ENCODE results near the gene RERE. TPM values are rescaled to one million over a fixed set of nuclear protein-coding genes. Genes with fewer than 3 reads are reported as not detected.

Gene RERE
- total RNA-seq, 1 donor from 2014 or later, result 124 TPM

DNA sequence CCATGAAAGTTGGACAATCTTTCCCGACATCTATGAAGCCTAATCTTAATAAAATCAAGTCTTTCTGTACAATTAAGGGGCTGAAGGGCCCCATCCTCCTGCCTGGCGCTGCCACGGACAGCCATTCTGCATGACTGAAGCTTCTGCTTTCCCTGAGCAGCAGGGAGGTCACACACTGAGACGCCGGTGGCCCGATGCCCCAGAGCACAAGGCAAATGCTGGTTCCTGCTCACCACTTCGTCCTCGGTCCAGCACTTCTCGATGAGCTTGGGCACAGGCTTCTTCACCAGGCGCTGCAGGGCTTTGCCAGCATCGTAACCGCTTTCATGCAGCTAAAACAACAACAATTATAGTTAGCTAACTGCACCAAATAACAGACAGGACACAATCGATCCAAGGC, 351.7 kb downstream of the RERE start:
- FAIRE-seq (no peak), DNase-seq (ENCODE audit: low read depth) (no peak)
- TF ChIP-seq, protein P1, sequence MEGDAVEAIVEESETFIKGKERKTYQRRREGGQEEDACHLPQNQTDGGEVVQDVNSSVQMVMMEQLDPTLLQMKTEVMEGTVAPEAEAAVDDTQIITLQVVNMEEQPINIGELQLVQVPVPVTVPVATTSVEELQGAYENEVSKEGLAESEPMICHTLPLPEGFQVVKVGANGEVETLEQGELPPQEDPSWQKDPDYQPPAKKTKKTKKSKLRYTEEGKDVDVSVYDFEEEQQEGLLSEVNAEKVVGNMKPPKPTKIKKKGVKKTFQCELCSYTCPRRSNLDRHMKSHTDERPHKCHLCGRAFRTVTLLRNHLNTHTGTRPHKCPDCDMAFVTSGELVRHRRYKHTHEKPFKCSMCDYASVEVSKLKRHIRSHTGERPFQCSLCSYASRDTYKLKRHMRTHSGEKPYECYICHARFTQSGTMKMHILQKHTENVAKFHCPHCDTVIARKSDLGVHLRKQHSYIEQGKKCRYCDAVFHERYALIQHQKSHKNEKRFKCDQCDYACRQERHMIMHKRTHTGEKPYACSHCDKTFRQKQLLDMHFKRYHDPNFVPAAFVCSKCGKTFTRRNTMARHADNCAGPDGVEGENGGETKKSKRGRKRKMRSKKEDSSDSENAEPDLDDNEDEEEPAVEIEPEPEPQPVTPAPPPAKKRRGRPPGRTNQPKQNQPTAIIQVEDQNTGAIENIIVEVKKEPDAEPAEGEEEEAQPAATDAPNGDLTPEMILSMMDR (IDR thresholded peaks at IDR 0.05; ENCODE audit: insufficient read depth, low read depth, low read length), result no peak
- TF ChIP-seq EZH2 (IDR thresholded peaks at IDR 0.05; ENCODE audit: insufficient read depth, low read length), result no peak
- H4K20me1 ChIP-seq (ENCODE audit: insufficient read depth, low read length), result no peaks in the 10 kb centered on the region
- H3K9me3 ChIP-seq (ENCODE audit: insufficient read depth, low read depth, low read length), result no peaks in the 10 kb centered on the region
- H3K27me3 ChIP-seq (ENCODE audit: insufficient read depth, low read length), result no peaks in the 10 kb centered on the region
- peaks cover 14% of the 10 kb centered on the region for H3K4me1 ChIP-seq (ENCODE audit: insufficient read depth, low read length)
- no peak overlapping the region for H3K4me3 Mint-ChIP-seq (ENCODE audit: unreplicated experiment)
- H3K27ac ChIP-seq (ENCODE audit: low read depth, low read length), result no peak overlapping the region
- H3K36me3 ChIP-seq (ENCODE audit: insufficient read depth, low read length), result no peaks in the 10 kb centered on the region
- no peak overlapping the region for H3K4me3 ChIP-seq (ENCODE audit: insufficient read depth, low read depth, low read length)
- H2AFZ ChIP-seq (ENCODE audit: low read depth, low read length), result no peak overlapping the region
- no peaks in the 10 kb centered on the region for H3K9me3 Mint-ChIP-seq (ENCODE audit: unreplicated experiment)
- peaks cover 44% of the 10 kb centered on the region for H3K4me1 Mint-ChIP-seq (ENCODE audit: low read depth, unreplicated experiment)
- no peaks in the 10 kb centered on the region for H3K27me3 Mint-ChIP-seq (ENCODE audit: low read depth, unreplicated experiment)
- peaks cover 12% of the 10 kb centered on the region for H3K36me3 Mint-ChIP-seq (ENCODE audit: low read depth, unreplicated experiment)
- no peak overlapping the region for H3K4me2 ChIP-seq (ENCODE audit: low read length)
- no peak overlapping the region for H3K27ac Mint-ChIP-seq (ENCODE audit: unreplicated experiment)
- no peak overlapping the region for H3K9ac ChIP-seq (ENCODE audit: low read length)
- H3K79me2 ChIP-seq (ENCODE audit: insufficient read depth, low read length), result no peaks in the 10 kb centered on the region

DNA sequence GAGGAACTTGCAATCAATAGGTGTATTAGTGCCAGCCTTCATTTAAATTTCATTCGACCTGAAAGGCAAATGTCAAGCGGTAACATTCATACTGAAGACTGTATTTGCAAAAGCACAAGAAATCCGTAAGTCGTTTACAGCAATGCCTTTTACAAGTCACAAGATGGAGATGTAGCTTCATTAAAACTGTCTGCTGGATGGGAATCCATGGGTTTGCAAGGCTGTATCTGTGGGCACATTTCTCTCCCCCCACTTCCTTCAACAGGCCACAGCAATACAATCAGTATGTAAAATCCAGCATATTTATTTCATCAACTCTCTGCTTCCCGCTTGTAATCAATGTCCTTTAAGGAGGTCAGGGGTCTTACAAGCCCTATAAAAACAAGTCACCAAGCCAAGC, 352.4 kb downstream of the RERE start:
- Histone ChIP-seq H3K4me1 (ENCODE audit: insufficient read depth, low read length) (peaks cover 15% of the 10 kb centered on the region), H3K4me2 (ENCODE audit: low read length) (no peak overlapping the region)

DNA sequence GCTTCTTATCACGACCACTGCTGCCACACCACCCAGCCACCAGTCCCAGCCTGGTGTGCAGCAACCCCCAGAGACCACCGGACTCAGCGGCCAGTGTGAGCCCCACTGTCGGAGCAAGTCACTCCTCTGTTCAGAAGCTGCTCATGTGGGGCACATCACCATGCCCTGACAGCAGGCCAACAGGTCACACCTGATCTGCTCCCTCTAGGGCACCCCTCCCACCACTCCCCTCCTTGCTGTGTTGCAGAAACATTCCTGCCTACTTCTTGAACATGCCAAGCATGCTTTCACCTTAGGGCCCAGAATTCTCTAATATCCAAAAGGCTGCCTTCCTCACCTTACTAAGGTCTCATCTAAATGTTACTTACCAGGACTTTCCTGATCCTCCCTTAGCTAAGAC, 353.1 kb downstream of the RERE start:
- DNase-seq (ENCODE audit: low read depth) (no peak), FAIRE-seq (no peak)
- H3K36me3 Mint-ChIP-seq (ENCODE audit: low read depth, unreplicated experiment), result peaks cover 6% of the 10 kb centered on the region
- peaks cover 50% of the 10 kb centered on the region for H3K4me1 Mint-ChIP-seq (ENCODE audit: low read depth, unreplicated experiment)
- no peak overlapping the region for H3K9ac ChIP-seq (ENCODE audit: low read length)
- no peaks in the 10 kb centered on the region for H3K9me3 ChIP-seq (ENCODE audit: insufficient read depth, low read depth, low read length)
- no peak overlapping the region for H3K4me3 Mint-ChIP-seq (ENCODE audit: unreplicated experiment)
- no peaks in the 10 kb centered on the region for H3K36me3 ChIP-seq (ENCODE audit: insufficient read depth, low read length)
- peaks cover 17% of the 10 kb centered on the region for H3K4me1 ChIP-seq (ENCODE audit: insufficient read depth, low read length)
- H3K27me3 Mint-ChIP-seq (ENCODE audit: low read depth, unreplicated experiment), result no peaks in the 10 kb centered on the region
- H3K4me2 ChIP-seq (ENCODE audit: low read length), result no peak overlapping the region
- H4K20me1 ChIP-seq (ENCODE audit: insufficient read depth, low read length), result no peaks in the 10 kb centered on the region
- no peaks in the 10 kb centered on the region for H3K79me2 ChIP-seq (ENCODE audit: insufficient read depth, low read length)
- H2AFZ ChIP-seq (ENCODE audit: low read depth, low read length), result no peak overlapping the region
- no peaks in the 10 kb centered on the region for H3K27me3 ChIP-seq (ENCODE audit: insufficient read depth, low read length)
- H3K27ac ChIP-seq (ENCODE audit: low read depth, low read length), result no peak overlapping the region
- no peaks in the 10 kb centered on the region for H3K9me3 Mint-ChIP-seq (ENCODE audit: unreplicated experiment)
- no peak overlapping the region for H3K27ac Mint-ChIP-seq (ENCODE audit: unreplicated experiment)
- H3K4me3 ChIP-seq (ENCODE audit: insufficient read depth, low read depth, low read length), result no peak overlapping the region
- TF ChIP-seq EZH2 (IDR thresholded peaks at IDR 0.05; ENCODE audit: insufficient read depth, low read length), result no peak
- TF ChIP-seq, protein P1 (IDR thresholded peaks at IDR 0.05; ENCODE audit: insufficient read depth, low read depth, low read length), result no peak

More for the DNA sequence above, 352.4 kb downstream of the RERE start:
- DNase-seq (ENCODE audit: low read depth) (no peak), FAIRE-seq (no peak)
- H3K79me2 ChIP-seq (ENCODE audit: insufficient read depth, low read length), result no peaks in the 10 kb centered on the region
- H3K4me3 ChIP-seq (ENCODE audit: insufficient read depth, low read depth, low read length), result no peak overlapping the region
- Mint-ChIP-seq H3K27me3 (ENCODE audit: low read depth, unreplicated experiment) (no peaks in the 10 kb centered on the region), H3K27ac (ENCODE audit: unreplicated experiment) (no peak overlapping the region), H3K4me3 (ENCODE audit: unreplicated experiment) (no peak overlapping the region), H3K4me1 (ENCODE audit: low read depth, unreplicated experiment) (peaks cover 45% of the 10 kb centered on the region), H3K9me3 (ENCODE audit: unreplicated experiment) (no peaks in the 10 kb centered on the region), H3K36me3 (ENCODE audit: low read depth, unreplicated experiment) (peaks cover 9% of the 10 kb centered on the region)
- no peak overlapping the region for H3K27ac ChIP-seq (ENCODE audit: low read depth, low read length)
- no peaks in the 10 kb centered on the region for H3K27me3 ChIP-seq (ENCODE audit: insufficient read depth, low read length)
- TF ChIP-seq, protein P1 (IDR thresholded peaks at IDR 0.05; ENCODE audit: insufficient read depth, low read depth, low read length), result no peak
- no peaks in the 10 kb centered on the region for H3K9me3 ChIP-seq (ENCODE audit: insufficient read depth, low read depth, low read length)
- H3K36me3 ChIP-seq (ENCODE audit: insufficient read depth, low read length), result no peaks in the 10 kb centered on the region
- H4K20me1 ChIP-seq (ENCODE audit: insufficient read depth, low read length), result no peaks in the 10 kb centered on the region
- H3K9ac ChIP-seq (ENCODE audit: low read length), result no peak overlapping the region
- no peak overlapping the region for H2AFZ ChIP-seq (ENCODE audit: low read depth, low read length)
